Measurements from ENCODE around the gene RAB6A.
A peak's percentile ranks its signal among the peaks of the same experiment; 100 is the strongest.

The RAB6A gene

GRCh38 chr11:73760679-73761402 is at the start of gene RAB6A:
Gene RAB6A, minus strand, starts transcription at chr11:73761074. Its CDS starts 439 bp downstream, at chr11:73760635.
- peak; percentile 41 for TF ChIP-seq CTCF (IDR thresholded peaks at IDR 0.05; ENCODE audit: insufficient read depth, low read depth, low read length, missing control alignments)
- peak; percentile 100 for DNase-seq (ENCODE audit: low read depth)

GRCh38 chr11:73810637-73811036 is 49.8 kb upstream of the RAB6A start:
- no peak for DNase-seq (ENCODE audit: low read depth)
- H3K4me3 ChIP-seq (ENCODE audit: low read length), result no peak overlapping the region
- TF ChIP-seq CTCF (IDR thresholded peaks at IDR 0.05; ENCODE audit: insufficient read depth, low read depth, low read length, missing control alignments), result no peak

More at GRCh38 chr11:73760679-73761402, at the start of gene RAB6A:
- H3K4me3 ChIP-seq (ENCODE audit: low read length), result peak within 1 kb of the TSS; percentile 83

- no peak for TF ChIP-seq CTCF (IDR thresholded peaks at IDR 0.05; ENCODE audit: insufficient read depth, low read depth, low read length, missing control alignments)
- DNase-seq (ENCODE audit: low read depth), result no peak
- no peak overlapping the region for H3K4me3 ChIP-seq (ENCODE audit: low read length)
These were observed 47.2 kb upstream of the RAB6A start for GRCh38 chr11:73808052-73808451.

GRCh38 chr11:73804712-73805111 is 43.8 kb upstream of the RAB6A start:
- no peak for TF ChIP-seq CTCF (IDR thresholded peaks at IDR 0.05; ENCODE audit: insufficient read depth, low read depth, low read length, missing control alignments)
- no peak overlapping the region for H3K4me3 ChIP-seq (ENCODE audit: low read length)
- DNase-seq (ENCODE audit: low read depth), result no peak

- TF ChIP-seq CTCF (IDR thresholded peaks at IDR 0.05; ENCODE audit: insufficient read depth, low read depth, low read length, missing control alignments), result no peak
- DNase-seq (ENCODE audit: low read depth), result no peak
- no peak overlapping the region for H3K4me3 ChIP-seq (ENCODE audit: low read length)
These were observed 40.3 kb upstream of the RAB6A start for GRCh38 chr11:73801136-73801535.

GRCh38 chr11:73800276-73800806 is 39.5 kb upstream of the RAB6A start:
- no peak overlapping the region for H3K4me3 ChIP-seq (ENCODE audit: low read length)
- DNase-seq (ENCODE audit: low read depth), result no peak
- no peak for TF ChIP-seq CTCF (IDR thresholded peaks at IDR 0.05; ENCODE audit: insufficient read depth, low read depth, low read length, missing control alignments)

- TF ChIP-seq CTCF (IDR thresholded peaks at IDR 0.05; ENCODE audit: insufficient read depth, low read depth, low read length, missing control alignments), result no peak
These were observed 36.6 kb upstream of the RAB6A start for GRCh38 chr11:73797457-73797856.

More at GRCh38 chr11:73797457-73797856, 36.6 kb upstream of the RAB6A start:
- H3K4me3 ChIP-seq (ENCODE audit: low read length), result no peak overlapping the region
- DNase-seq (ENCODE audit: low read depth), result no peak

Measured in epithelial cell of esophagus (primary cell).